Measurements from ENCODE around the gene ZNF512. TPM values are rescaled to one million over a fixed set of nuclear protein-coding genes. Genes with fewer than 3 reads are reported as not detected.

Gene ZNF512
- total and polyA plus RNA-seq, 2 of the 13 experiments (the other 11 are each of a cell fraction or from before 2014, with no cell fraction given) = 29.8 to 31.0 TPM

DNA sequence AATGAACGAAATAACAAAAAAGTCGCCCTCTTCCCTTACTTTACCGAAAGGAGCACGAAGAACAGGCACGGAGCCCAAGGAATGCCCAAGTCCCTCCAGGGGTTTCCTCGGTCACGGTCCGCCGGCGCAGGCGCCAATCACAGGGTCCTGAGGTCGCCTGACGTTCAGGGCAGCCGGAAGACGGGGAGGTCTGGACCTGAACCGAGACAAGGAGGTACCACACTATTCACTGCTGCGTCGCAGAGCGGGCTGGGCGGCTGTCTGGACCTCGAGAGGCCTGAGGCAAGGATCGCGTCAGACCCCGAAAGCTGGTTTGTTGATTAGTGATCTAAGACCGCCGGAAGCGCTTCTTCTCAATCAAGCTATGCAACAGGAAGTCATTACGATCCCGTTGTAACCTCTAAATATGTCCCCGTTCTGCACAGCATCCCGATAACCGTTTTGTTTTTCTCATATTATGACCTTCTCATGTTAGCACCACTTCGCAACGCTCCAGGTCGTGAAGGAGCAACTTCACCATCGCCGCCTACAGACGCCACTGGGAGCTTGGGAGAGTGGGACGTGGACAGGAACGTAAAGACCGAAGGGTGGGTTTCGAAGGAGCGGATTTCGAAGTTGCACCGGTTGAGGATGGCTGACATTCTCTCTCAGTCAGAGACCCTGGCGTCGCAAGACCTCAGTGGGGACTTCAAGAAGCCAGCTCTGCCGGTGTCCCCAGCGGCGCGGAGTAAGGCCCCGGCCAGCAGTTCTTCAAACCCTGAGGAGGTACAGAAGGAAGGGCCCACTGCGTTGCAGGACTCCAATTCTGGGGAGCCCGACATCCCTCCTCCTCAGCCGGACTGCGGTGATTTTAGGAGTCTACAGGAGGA lies 80.7 kb downstream of the ZNF512 start, which contains the start of the genes SLC4A1AP and SUPT7L (continued):
- TF ChIP-seq, protein P1, sequence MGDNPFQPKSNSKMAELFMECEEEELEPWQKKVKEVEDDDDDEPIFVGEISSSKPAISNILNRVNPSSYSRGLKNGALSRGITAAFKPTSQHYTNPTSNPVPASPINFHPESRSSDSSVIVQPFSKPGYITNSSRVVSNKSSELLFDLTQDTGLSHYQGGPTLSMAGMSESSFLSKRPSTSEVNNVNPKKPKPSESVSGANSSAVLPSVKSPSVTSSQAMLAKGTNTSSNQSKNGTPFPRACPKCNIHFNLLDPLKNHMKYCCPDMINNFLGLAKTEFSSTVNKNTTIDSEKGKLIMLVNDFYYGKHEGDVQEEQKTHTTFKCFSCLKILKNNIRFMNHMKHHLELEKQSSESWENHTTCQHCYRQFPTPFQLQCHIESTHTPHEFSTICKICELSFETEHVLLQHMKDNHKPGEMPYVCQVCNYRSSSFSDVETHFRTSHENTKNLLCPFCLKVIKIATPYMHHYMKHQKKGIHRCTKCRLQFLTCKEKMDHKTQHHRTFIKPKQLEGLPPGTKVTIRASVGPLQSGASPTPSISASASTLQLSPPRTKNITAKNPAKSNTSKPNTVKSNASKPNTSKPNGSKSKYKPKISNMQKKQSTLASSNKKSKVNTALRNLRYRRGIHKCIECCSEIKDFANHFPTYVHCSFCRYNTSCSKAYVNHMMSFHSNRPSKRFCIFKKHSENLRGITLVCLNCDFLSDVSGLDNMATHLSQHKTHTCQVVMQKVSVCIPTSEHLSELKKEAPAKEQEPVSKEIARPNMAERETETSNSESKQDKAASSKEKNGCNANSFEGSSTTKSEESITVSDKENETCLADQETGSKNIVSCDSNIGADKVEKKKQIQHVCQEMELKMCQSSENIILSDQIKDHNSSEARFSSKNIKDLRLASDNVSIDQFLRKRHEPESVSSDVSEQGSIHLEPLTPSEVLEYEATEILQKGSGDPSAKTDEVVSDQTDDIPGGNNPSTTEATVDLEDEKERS (CRISPR knock-in tag; IDR thresholded peaks at IDR 0.05) = peak; percentile 83
- TF ChIP-seq ZSCAN21 (CRISPR knock-in tag; IDR thresholded peaks at IDR 0.05; ENCODE audit: borderline replicate concordance) (no peak; the same call in none of the 2 replicates), ZNF766 (CRISPR knock-in tag; IDR thresholded peaks at IDR 0.05; ENCODE audit: borderline replicate concordance) (peak; percentile 95), DNMT1 (CRISPR knock-in tag; IDR thresholded peaks at IDR 0.05) (peak; percentile 55; the same call in 1 of the 2 replicates), POLR2AphosphoS2 (IDR thresholded peaks at IDR 0.05; ENCODE audit: low read depth, low read length) (no peak), GZF1 (CRISPR knock-in tag; IDR thresholded peaks at IDR 0.05) (peak; percentile 81), SPEN (CRISPR knock-in tag; IDR thresholded peaks at IDR 0.05; ENCODE audit: low read depth) (peak; percentile 86; the same call in 1 of the 2 replicates), CENPT (CRISPR knock-in tag; IDR thresholded peaks at IDR 0.05; ENCODE audit: low read depth) (no peak), NFRKB (IDR thresholded peaks at IDR 0.05) (peak; percentile 89), SYNCRIP (IDR thresholded peaks at IDR 0.05; ENCODE audit: insufficient read depth, low read depth, low read length) (no peak), ZKSCAN1 (IDR thresholded peaks at IDR 0.05; ENCODE audit: low read length) (no peak; the same call in none of the 2 replicates), MATR3 (CRISPR knock-in tag; IDR thresholded peaks at IDR 0.05) (no peak), ZNF431 (CRISPR knock-in tag; IDR thresholded peaks at IDR 0.05; ENCODE audit: borderline replicate concordance, low read depth) (peak; percentile 98), NCOA5 (CRISPR knock-in tag; IDR thresholded peaks at IDR 0.05) (no peak), ZKSCAN5 (CRISPR knock-in tag; IDR thresholded peaks at IDR 0.05) (0 out of 2 replicates have a peak, but pooled peaks have one; percentile 12), ZNF207 (IDR thresholded peaks at IDR 0.05; ENCODE audit: borderline replicate concordance) (no peak), ZFP90 (CRISPR knock-in tag; IDR thresholded peaks at IDR 0.05; ENCODE audit: borderline replicate concordance) (peak; percentile 79; the same call in 1 of the 2 replicates), ZFP82 (CRISPR knock-in tag; IDR thresholded peaks at IDR 0.05; ENCODE audit: borderline replicate concordance) (peak; percentile 74; the same call in 1 of the 2 replicates), U2AF1 (optimal IDR thresholded peaks at IDR 0.05; ENCODE audit: low read depth, low read length) (peak; percentile 96), ZNF251 (CRISPR knock-in tag; IDR thresholded peaks at IDR 0.05) (0 out of 2 replicates have a peak, but pooled peaks have one; percentile 54), THYN1 (CRISPR knock-in tag; IDR thresholded peaks at IDR 0.05; ENCODE audit: borderline replicate concordance, low read depth) (peak; percentile 96)
- TF ChIP-seq, protein P2, sequence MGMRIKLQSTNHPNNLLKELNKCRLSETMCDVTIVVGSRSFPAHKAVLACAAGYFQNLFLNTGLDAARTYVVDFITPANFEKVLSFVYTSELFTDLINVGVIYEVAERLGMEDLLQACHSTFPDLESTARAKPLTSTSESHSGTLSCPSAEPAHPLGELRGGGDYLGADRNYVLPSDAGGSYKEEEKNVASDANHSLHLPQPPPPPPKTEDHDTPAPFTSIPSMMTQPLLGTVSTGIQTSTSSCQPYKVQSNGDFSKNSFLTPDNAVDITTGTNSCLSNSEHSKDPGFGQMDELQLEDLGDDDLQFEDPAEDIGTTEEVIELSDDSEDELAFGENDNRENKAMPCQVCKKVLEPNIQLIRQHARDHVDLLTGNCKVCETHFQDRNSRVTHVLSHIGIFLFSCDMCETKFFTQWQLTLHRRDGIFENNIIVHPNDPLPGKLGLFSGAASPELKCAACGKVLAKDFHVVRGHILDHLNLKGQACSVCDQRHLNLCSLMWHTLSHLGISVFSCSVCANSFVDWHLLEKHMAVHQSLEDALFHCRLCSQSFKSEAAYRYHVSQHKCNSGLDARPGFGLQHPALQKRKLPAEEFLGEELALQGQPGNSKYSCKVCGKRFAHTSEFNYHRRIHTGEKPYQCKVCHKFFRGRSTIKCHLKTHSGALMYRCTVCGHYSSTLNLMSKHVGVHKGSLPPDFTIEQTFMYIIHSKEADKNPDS (CRISPR knock-in tag; IDR thresholded peaks at IDR 0.05) = 0 out of 2 replicates have a peak, but pooled peaks have one; percentile 44
